Hematopoietic multipotent progenitor cell treated with erythropoietin and hydrocortisone succinate and interleukin-3 and kit ligand, for 15 days (in vitro differentiated cells): ENCODE data around the gene MRGPRF.
"Not testable (repeated sequence)": the region's sequence is repeated elsewhere in the genome, so short reads cannot be mapped to it uniquely, and the experiment has no call there.

Experiments used
- DNase-seq: peaks from one replicate; pipeline ENCODE4 v3.0.0-alpha.2; 2015; ENCODE audit warnings: low spot score

The MRGPRF gene

GRCh38 chr11:69002570-69003231 is 10.3 kb downstream of the MRGPRF start:
- no peak for DNase-seq

GRCh38 chr11:69002110-69002569 is 10.9 kb downstream of the MRGPRF start:
- no peak for DNase-seq

GRCh38 chr11:69001243-69002081 is 11.6 kb downstream of the MRGPRF start:
- no peak for DNase-seq

- no peak for DNase-seq
Measured at GRCh38 chr11:69000831-69001242, 12.2 kb downstream of the MRGPRF start.

- DNase-seq = no peak
Measured at GRCh38 chr11:69000391-69000790, 12.7 kb downstream of the MRGPRF start.

GRCh38 chr11:68999748-69000355 is 13.2 kb downstream of the MRGPRF start:
- DNase-seq = not testable (repeated sequence)

GRCh38 chr11:68999093-68999747 is 13.8 kb downstream of the MRGPRF start:
- DNase-seq = no peak

- peak; percentile 32 for DNase-seq
Measured at GRCh38 chr11:68998390-68998911, 14.6 kb downstream of the MRGPRF start.

GRCh38 chr11:68997995-68998348 is 15.1 kb downstream of the MRGPRF start:
- DNase-seq = no peak

GRCh38 chr11:68997124-68997994 is 15.7 kb downstream of the MRGPRF start:
- no peak for DNase-seq

GRCh38 chr11:68996376-68997123 is 16.5 kb downstream of the MRGPRF start:
- DNase-seq = no peak

- no peak for DNase-seq
Measured at GRCh38 chr11:68994894-68995285, 18.2 kb downstream of the MRGPRF start.

- no peak for DNase-seq
Measured at GRCh38 chr11:68994161-68994893, 18.7 kb downstream of the MRGPRF start.

- DNase-seq = no peak
Measured at GRCh38 chr11:68993546-68993945, 19.5 kb downstream of the MRGPRF start.

- DNase-seq = no peak
Measured at GRCh38 chr11:68992743-68993255, 20.2 kb downstream of the MRGPRF start.

- no peak for DNase-seq
Measured at GRCh38 chr11:68990995-68991780, 21.9 kb downstream of the MRGPRF start.

- DNase-seq = no peak
Measured at GRCh38 chr11:68989936-68990606, 23.0 kb downstream of the MRGPRF start.

GRCh38 chr11:68988491-68988890 is 24.6 kb downstream of the MRGPRF start:
- no peak for DNase-seq
